CD4-positive, alpha-beta T cell (primary cell): ENCODE data around the gene CDH20. TPM values are rescaled to one million over a fixed set of nuclear protein-coding genes. Genes with fewer than 3 reads are reported as not detected.

Experiments
- ATAC-seq: fragments of 200-7000 bp; cut with Tn5 transposase; one replicate; pipeline ENCODE4 v1.10.0; 2022; ENCODE audit warnings: mild to moderate bottlenecking; ENCODE audit not compliant: poor library complexity
- CTCF ChIA-PET: fragments of 350-600 bp; sonication (Branson Sonifier 250); formaldehyde crosslinking; loops from one replicate; lab custom pipeline; 2021; ENCODE audit warnings: antibody characterized with exemption, inconsistent platforms; lab: Charles Lee
- POLR2A ChIA-PET: fragments of 350-600 bp; sonication (Branson Sonifier 250); formaldehyde crosslinking; loops from one replicate; lab custom pipeline; 2021; ENCODE audit warnings: antibody characterized with exemption, inconsistent platforms; lab: Charles Lee
- DNase-seq, 14 experiments: peaks; one replicate each; pipeline ENCODE4 v3.0.0-alpha.2; 2013 to 2020; ENCODE audit warnings: mixed read lengths in 2 of 14
- H3K27ac ChIP-seq, 2 donors: one replicate each; pipeline versions ENCODE4 v1.5.1 to v1.7.0; 2013; ENCODE audit warnings: low read length in 2 of 2, low read depth in 1 of 2, mild to moderate bottlenecking in 1 of 2
- H3K27me3 ChIP-seq, 2 experiments: 1 replicate in 1 of 2; 2 replicates in 1 of 2; pipeline versions ENCODE4 v1.6.1 to v1.7.0; 2013; ENCODE audit warnings: low read length in 2 of 2, control low read depth in 1 of 2, mild to moderate bottlenecking in 1 of 2, moderate library complexity in 1 of 2; ENCODE audit not compliant: insufficient read depth in 2 of 2, control insufficient read depth in 1 of 2
- H3K36me3 ChIP-seq: one replicate; pipeline ENCODE4 v1.6.1; 2013; ENCODE audit warnings: low read length, control low read depth; ENCODE audit not compliant: insufficient read depth
- H3K4me1 ChIP-seq: one replicate; pipeline ENCODE4 v1.6.1; 2013; ENCODE audit warnings: low read length, control low read depth; ENCODE audit not compliant: insufficient read depth
- H3K4me3 ChIP-seq: one replicate; pipeline ENCODE4 v1.5.1; 2013; ENCODE audit warnings: mild to moderate bottlenecking, low read length, moderate library complexity
- H3K9me3 ChIP-seq, 2 experiments: 1 replicate in 1 of 2; 2 replicates in 1 of 2; pipeline versions ENCODE4 v1.6.1 to v1.7.0; 2013; ENCODE audit warnings: low read length in 2 of 2, mild to moderate bottlenecking in 2 of 2, control low read depth in 1 of 2, moderate library complexity in 1 of 2; ENCODE audit not compliant: control insufficient read depth in 1 of 2, insufficient read depth in 1 of 2
- H3K27ac Mint-ChIP-seq: one replicate; pipeline ENCODE4 v1.8.0; 2020; ENCODE audit warnings: mixed read lengths
- H3K27me3 Mint-ChIP-seq: one replicate; pipeline ENCODE4 v1.8.0; 2021; ENCODE audit warnings: mixed read lengths
- H3K36me3 Mint-ChIP-seq: one replicate; pipeline ENCODE4 v1.8.0; 2021; ENCODE audit warnings: low read depth, mixed read lengths
- H3K4me1 Mint-ChIP-seq: one replicate; pipeline ENCODE4 v1.8.0; 2021; ENCODE audit warnings: low read depth, mixed read lengths
- H3K4me3 Mint-ChIP-seq: one replicate; pipeline ENCODE4 v1.8.0; 2020; ENCODE audit warnings: mild to moderate bottlenecking, mixed read lengths
- H3K9me3 Mint-ChIP-seq: one replicate; pipeline ENCODE4 v1.8.0; 2020; ENCODE audit warnings: mixed read lengths
- CTCF ChIP-seq: fragments of 200-600 bp; IDR thresholded peaks from one replicate; pipeline ENCODE4 v1.8.0; 2022; ENCODE audit warnings: antibody characterized with exemption, mild to moderate bottlenecking
- intact Hi-C, 2 experiments: fragments of 100-400 bp; cut with DNase I in 1 of 2; cut with micrococcal nuclease in 1 of 2; formaldehyde crosslinking; loops; one replicate each; pipeline versions ENCODE4 v1.15.1 to v1.9.0; 2023 to 2025; cut with DNase I, micrococcal nuclease
- total RNA-seq, 174 experiments: library from RNA in 2 of 174; stranded (reverse) in 2 of 174; gene quantifications; one replicate each; pipeline ENCODE4 v1.2.3 and lab custom pipeline; 2021 to 2026

Gene CDH20
- total RNA-seq, 2 experiments from 2014 or later: 0.16 to 0.39 TPM

GRCh38 chr18:61426492-61427053, 93.3 kb downstream of the CDH20 start:
- intact Hi-C loops: no loop called here
- H3K27me3 ChIP-seq: no peaks in the 10 kb centered on the region
- no peaks in the 10 kb centered on the region for H3K36me3 ChIP-seq
- TF ChIP-seq CTCF: no peak
- H3K27ac ChIP-seq: no peak overlapping the region
- ChIA-PET CTCF (no interaction called here), POLR2A (no interaction called here)
- no peak overlapping the region for H3K4me3 ChIP-seq
- H3K4me1 ChIP-seq: no peaks in the 10 kb centered on the region
- H3K9me3 ChIP-seq: no peaks in the 10 kb centered on the region
- no peak overlapping the region for H3K4me3 Mint-ChIP-seq
- ATAC-seq (no peak), DNase-seq (no peak)
- no peak overlapping the region for H3K27ac Mint-ChIP-seq
- H3K9me3 Mint-ChIP-seq: no peaks in the 10 kb centered on the region
- H3K36me3 Mint-ChIP-seq: no peaks in the 10 kb centered on the region
- no peaks in the 10 kb centered on the region for H3K4me1 Mint-ChIP-seq
- H3K27me3 Mint-ChIP-seq: no peaks in the 10 kb centered on the region

GRCh38 chr18:61428266-61428665, 95.0 kb downstream of the CDH20 start:
- no peaks in the 10 kb centered on the region for H3K9me3 ChIP-seq
- CTCF ChIA-PET: no interaction called here
- intact Hi-C loops: no loop called here
- no peaks in the 10 kb centered on the region for H3K27me3 ChIP-seq
- no peak overlapping the region for H3K27ac ChIP-seq
- no peaks in the 10 kb centered on the region for H3K4me1 ChIP-seq
- no peak overlapping the region for H3K4me3 ChIP-seq
- POLR2A ChIA-PET: no interaction called here
- ATAC-seq (no peak), DNase-seq (no peak)
- Mint-ChIP-seq H3K9me3 (no peaks in the 10 kb centered on the region), H3K27me3 (no peaks in the 10 kb centered on the region), H3K4me1 (no peaks in the 10 kb centered on the region), H3K36me3 (no peaks in the 10 kb centered on the region), H3K4me3 (no peak overlapping the region), H3K27ac (no peak overlapping the region)
- no peak for TF ChIP-seq CTCF
- no peaks in the 10 kb centered on the region for H3K36me3 ChIP-seq

GRCh38 chr18:61432590-61432989, 99.4 kb downstream of the CDH20 start:
- Histone ChIP-seq H3K36me3 (no peaks in the 10 kb centered on the region), H3K4me3 (no peak overlapping the region), H3K4me1 (no peaks in the 10 kb centered on the region), H3K27me3 (no peaks in the 10 kb centered on the region), H3K27ac (no peak overlapping the region), H3K9me3 (no peaks in the 10 kb centered on the region)
- H3K4me3 Mint-ChIP-seq: no peak overlapping the region
- CTCF ChIA-PET: no interaction called here
- TF ChIP-seq CTCF: no peak
- H3K27me3 Mint-ChIP-seq: no peaks in the 10 kb centered on the region
- intact Hi-C loops: no loop called here
- no peaks in the 10 kb centered on the region for H3K4me1 Mint-ChIP-seq
- no peak for DNase-seq
- no peaks in the 10 kb centered on the region for H3K9me3 Mint-ChIP-seq
- H3K27ac Mint-ChIP-seq: no peak overlapping the region
- H3K36me3 Mint-ChIP-seq: no peaks in the 10 kb centered on the region
- ATAC-seq: no peak
- POLR2A ChIA-PET: no interaction called here
